ENCODE measurements around the gene GCNT4. TPM values are rescaled to one million over a fixed set of nuclear protein-coding genes. Genes with fewer than 3 reads are reported as not detected.

The GCNT4 gene, protein sequence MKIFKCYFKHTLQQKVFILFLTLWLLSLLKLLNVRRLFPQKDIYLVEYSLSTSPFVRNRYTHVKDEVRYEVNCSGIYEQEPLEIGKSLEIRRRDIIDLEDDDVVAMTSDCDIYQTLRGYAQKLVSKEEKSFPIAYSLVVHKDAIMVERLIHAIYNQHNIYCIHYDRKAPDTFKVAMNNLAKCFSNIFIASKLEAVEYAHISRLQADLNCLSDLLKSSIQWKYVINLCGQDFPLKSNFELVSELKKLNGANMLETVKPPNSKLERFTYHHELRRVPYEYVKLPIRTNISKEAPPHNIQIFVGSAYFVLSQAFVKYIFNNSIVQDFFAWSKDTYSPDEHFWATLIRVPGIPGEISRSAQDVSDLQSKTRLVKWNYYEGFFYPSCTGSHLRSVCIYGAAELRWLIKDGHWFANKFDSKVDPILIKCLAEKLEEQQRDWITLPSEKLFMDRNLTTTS
- 0.94 TPM for total RNA-seq

DNA sequence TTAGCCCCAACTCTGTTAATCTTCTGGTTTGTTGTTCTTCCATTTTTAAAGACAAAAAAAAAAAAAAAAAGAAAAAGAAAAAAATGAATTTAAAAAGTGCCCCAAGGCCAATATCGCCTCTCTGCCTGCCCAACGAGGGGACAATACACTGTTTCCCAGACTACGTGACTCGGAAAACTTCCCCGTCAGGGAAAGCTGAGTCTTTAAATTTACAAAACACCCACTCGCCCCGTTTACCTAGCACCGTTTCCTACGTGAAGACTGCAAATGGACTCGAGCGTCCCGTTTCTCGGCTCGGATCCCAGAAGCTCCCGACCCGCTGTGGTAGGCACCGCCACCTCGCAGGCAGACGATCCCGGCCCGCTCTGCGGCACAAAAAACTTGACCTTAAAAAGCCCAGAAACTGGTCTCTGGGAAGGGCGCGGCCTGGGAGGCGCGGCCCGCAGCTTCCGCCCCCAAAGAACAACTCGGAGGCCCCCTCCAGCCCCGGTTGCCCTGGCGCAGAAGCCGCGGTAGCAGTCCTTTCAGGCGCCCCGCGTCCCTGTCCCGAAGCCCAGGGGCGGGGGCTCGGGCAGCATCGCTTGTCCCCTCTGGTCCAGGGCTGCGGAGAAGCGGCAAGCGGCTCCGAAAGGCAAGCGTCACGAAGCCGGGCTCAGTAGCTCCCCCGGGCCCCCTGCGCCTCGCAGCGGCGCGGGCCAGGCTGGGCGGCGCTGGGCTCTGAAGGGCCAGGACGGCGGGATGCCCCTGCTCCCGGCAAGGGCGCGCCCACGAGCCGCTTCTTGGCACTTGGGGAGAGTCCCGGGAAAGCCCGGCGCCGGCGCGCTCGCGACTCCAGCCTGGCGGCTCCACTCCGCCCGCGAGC, at the start of gene GCNT4:
Gene GCNT4, minus strand, starts transcription at position 367 of the 862 bp plus-strand sequence. CDS start 22,521 bp downstream, outside the sequence.

Small RNA genes lying within 50 kb of the gene (small RNA-seq; reads per million reads assigned to genes)
- gene AC093259.1 (ENCODE audit: low replicate concordance), result not detected

Other genes with a start within 250 kb of the GCNT4 start
- 58.2 TPM for gene FAM169A, start 186.2 kb downstream of the GCNT4 start, total RNA-seq
- gene ANKRD31, start 184.3 kb upstream of the GCNT4 start, total RNA-seq, result 0.94 TPM

Measured in parietal lobe (tissue), 2 donors.